ENCODE data around the gene TXNDC17. TPM values are rescaled to one million over a fixed set of nuclear protein-coding genes. Genes with fewer than 3 reads are reported as not detected.

The TXNDC17 gene
- total RNA-seq, 4 donors from 2014 or later = 70.4 to 149 (median 95.9) TPM

GRCh38 chr17:6670999-6671398 lies 30.1 kb downstream of the TXNDC17 start:
- no peaks in the 10 kb centered on the region for H3K4me1 ChIP-seq
- no peaks in the 10 kb centered on the region for H3K36me3 ChIP-seq
- no peaks in the 10 kb centered on the region for H3K27me3 ChIP-seq
- H3K9me3 ChIP-seq = no peaks in the 10 kb centered on the region
- no peak for DNase-seq
- intact Hi-C loops (cut with DNase I) = no loop called here
- WGBS, 2 donors = 83 to 86% methylated on average over 6 of the region's 6 CpGs
- TF ChIP-seq POLR2A (IDR thresholded peaks at IDR 0.05) = no peak
- no peak for TF ChIP-seq CTCF (IDR thresholded peaks at IDR 0.05)
- no peak overlapping the region for H3K27ac ChIP-seq
- H3K4me3 ChIP-seq (replicated peaks in 1 of 3) = no peak overlapping the region

DNA sequence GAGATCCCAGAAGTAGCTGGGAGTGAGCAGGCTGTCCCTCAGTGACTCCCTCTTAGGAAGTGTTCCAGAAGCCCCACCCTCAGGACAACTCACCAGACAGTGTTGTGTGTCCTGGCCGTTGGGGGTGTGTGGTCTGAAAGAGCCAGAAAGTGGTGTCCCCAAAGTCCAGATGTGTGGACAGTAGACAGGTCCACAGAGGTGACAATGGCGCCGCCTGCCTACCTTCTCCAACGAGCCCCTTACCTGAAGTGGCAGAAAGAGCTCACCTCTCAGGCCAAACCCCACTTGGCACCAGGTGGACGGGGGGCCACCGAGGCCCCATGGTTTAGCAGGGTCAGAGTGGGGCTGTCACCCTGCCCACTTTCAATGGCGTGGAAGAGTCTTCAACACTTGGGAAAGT lies 30.6 kb downstream of the TXNDC17 start:
- Histone ChIP-seq H3K27ac (no peak overlapping the region), H3K4me3 (replicated peaks in 1 of 3) (no peak overlapping the region), H3K27me3 (no peaks in the 10 kb centered on the region), H3K4me1 (no peaks in the 10 kb centered on the region), H3K9me3 (no peaks in the 10 kb centered on the region), H3K36me3 (no peaks in the 10 kb centered on the region)
- intact Hi-C loops (cut with DNase I) = no loop called here
- DNase-seq = no peak
- 77 to 81% methylated on average over 4 to 7 of the region's 7 CpGs for WGBS, 2 donors
- TF ChIP-seq POLR2A (IDR thresholded peaks at IDR 0.05) = no peak
- no peak for TF ChIP-seq CTCF (IDR thresholded peaks at IDR 0.05)

DNA sequence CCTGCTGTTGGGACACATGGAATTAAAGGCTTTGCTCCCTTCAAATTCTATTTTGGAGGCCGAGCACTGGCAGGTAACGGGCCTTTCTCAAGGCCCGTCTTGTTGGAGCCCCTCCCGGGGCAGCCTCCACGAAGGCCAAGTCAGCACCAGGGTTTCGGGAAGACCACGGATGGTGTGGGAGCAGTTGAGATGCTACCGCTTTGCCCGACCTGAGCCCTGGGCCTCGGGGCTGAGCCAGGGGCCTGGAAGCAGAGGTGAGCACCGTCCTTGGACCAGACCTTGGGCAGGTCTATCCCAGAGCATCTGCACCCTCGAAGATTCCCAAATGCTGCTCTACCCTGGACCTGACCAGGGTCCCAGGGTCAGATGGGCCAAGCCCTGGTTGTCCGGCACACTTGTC lies 33.7 kb downstream of the TXNDC17 start:
- no peak overlapping the region for H3K4me3 ChIP-seq (replicated peaks in 1 of 3)
- WGBS, 2 donors = 93 to 95% methylated on average over 11 to 13 of the region's 13 CpGs
- no peaks in the 10 kb centered on the region for H3K4me1 ChIP-seq
- intact Hi-C loops (cut with DNase I) = no loop called here
- DNase-seq = no peak
- no peak overlapping the region for H3K27ac ChIP-seq
- H3K9me3 ChIP-seq = no peaks in the 10 kb centered on the region
- no peaks in the 10 kb centered on the region for H3K27me3 ChIP-seq
- no peaks in the 10 kb centered on the region for H3K36me3 ChIP-seq
- TF ChIP-seq POLR2A (IDR thresholded peaks at IDR 0.05) = no peak
- TF ChIP-seq CTCF (IDR thresholded peaks at IDR 0.05) = no peak

DNA sequence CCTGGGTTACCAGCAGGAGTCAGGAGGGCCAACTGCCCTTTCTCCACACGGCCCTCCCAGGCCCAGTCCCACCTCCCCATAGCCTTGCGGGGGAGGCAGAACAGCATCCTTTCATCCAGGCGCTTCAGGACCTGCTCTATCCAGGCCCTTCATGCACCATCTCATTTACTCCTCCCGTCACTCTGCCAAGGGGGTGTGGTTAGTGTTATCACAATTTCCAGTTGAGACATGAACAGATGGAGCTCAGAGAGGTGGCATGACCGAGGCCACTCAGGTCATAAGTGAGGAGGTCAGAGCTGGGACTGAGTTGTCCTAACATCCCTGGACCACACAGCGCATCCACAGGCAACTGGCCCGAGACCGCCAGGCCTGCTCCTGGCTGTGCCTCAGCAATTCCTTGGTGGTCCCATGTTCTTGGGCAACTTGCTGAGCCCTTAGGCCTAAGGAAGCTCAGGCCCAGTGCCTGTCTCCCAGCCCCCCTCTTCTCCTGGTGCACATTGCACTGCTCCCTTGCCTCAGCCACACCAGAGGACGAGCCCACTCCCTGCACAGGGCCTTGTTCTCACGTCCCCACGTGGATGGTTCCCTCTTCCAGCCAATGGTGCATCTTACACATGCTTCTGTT lies 34.5 kb downstream of the TXNDC17 start:
- WGBS, 2 donors = 86 to 87% methylated on average over 9 to 11 of the region's 11 CpGs
- H3K4me1 ChIP-seq = no peaks in the 10 kb centered on the region
- DNase-seq = no peak
- intact Hi-C loops (cut with DNase I) = no loop called here
- no peaks in the 10 kb centered on the region for H3K27me3 ChIP-seq
- no peak overlapping the region for H3K27ac ChIP-seq
- no peaks in the 10 kb centered on the region for H3K36me3 ChIP-seq
- TF ChIP-seq CTCF (IDR thresholded peaks at IDR 0.05) = no peak
- no peak for TF ChIP-seq POLR2A (IDR thresholded peaks at IDR 0.05)
- H3K9me3 ChIP-seq = no peaks in the 10 kb centered on the region
- H3K4me3 ChIP-seq (replicated peaks in 1 of 3) = no peak overlapping the region

DNA sequence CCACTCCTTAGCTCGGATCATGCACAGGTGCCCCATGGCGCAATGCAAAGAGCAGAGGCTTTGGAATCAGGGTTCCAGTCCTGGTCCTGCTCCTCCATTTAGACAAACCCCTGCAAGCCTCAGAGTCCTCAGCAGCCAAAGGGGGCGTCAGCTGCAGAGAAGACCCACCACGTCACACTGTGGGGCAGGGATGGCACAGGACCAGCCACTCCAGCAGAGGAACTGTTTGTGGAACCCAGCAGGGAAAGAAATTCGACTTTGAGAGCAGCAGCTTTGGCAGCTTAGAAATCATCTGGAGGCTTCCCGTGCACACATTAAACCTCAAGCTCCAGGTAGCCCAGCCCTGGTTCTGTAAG lies 35.9 kb downstream of the TXNDC17 start:
- intact Hi-C loops (cut with DNase I) = no loop called here
- TF ChIP-seq CTCF (IDR thresholded peaks at IDR 0.05) (no peak), POLR2A (IDR thresholded peaks at IDR 0.05) (no peak)
- H3K36me3 ChIP-seq = no peaks in the 10 kb centered on the region
- no peak overlapping the region for H3K27ac ChIP-seq
- no peak overlapping the region for H3K4me3 ChIP-seq (replicated peaks in 1 of 3)
- H3K27me3 ChIP-seq = no peaks in the 10 kb centered on the region
- no peaks in the 10 kb centered on the region for H3K4me1 ChIP-seq
- H3K9me3 ChIP-seq = no peaks in the 10 kb centered on the region
- 65 to 68% methylated on average over 6 of the region's 6 CpGs for WGBS, 2 donors
- DNase-seq = no peak

Measured in thyroid gland (tissue), 4 donors.